Endothelial cell of umbilical vein (primary cell): ENCODE measurements around the gene KRABD2.

Source experiments
- EZH2 ChIP-seq: IDR thresholded peaks from 2 replicates; pipeline ENCODE4 v1.6.1; 2012; ENCODE audit warnings: borderline replicate concordance, low read depth, mild to moderate bottlenecking, moderate library complexity, low read length, inconsistent platforms; ENCODE audit not compliant: severe bottlenecking
- FOS ChIP-seq: IDR thresholded peaks from 2 replicates; pipeline ENCODE4 v1.6.1; 2011; ENCODE audit warnings: mild to moderate bottlenecking, low read length, moderate library complexity, borderline replicate concordance; ENCODE audit not compliant: insufficient read depth
- GATA2 ChIP-seq: IDR thresholded peaks from 2 replicates; pipeline ENCODE4 v1.7.0; 2011; ENCODE audit warnings: low read depth, mild to moderate bottlenecking, moderate library complexity, mixed read lengths, low read length; ENCODE audit not compliant: insufficient read length, insufficient read depth
- JUN ChIP-seq: IDR thresholded peaks from 2 replicates; pipeline ENCODE4 v1.6.1; 2011; ENCODE audit warnings: borderline replicate concordance, low read depth; ENCODE audit not compliant: insufficient read length, insufficient read depth
- MYC ChIP-seq: IDR thresholded peaks from one replicate; pipeline ENCODE4 v1.6.1; 2011; ENCODE audit warnings: mild to moderate bottlenecking, low read depth, low read length
- POLR2A ChIP-seq: IDR thresholded peaks from 2 replicates; pipeline ENCODE4 v1.6.1; 2012; ENCODE audit warnings: low read depth, mild to moderate bottlenecking, control low read depth, low read length
- POLR2AphosphoS5 ChIP-seq: IDR thresholded peaks from 2 replicates; pipeline ENCODE4 v1.6.1; 2012; ENCODE audit warnings: low read depth, mild to moderate bottlenecking, control low read depth, low read length, moderate library complexity; ENCODE audit not compliant: insufficient read depth
- TF ChIP-seq, protein P1 (sequence below), 2 donors: IDR thresholded peaks; 1 replicate in 1 of 2; 2 replicates in 1 of 2; pipeline ENCODE4 v1.5.1; 2011; ENCODE audit warnings: low read length in 2 of 2, mild to moderate bottlenecking in 2 of 2, moderate library complexity in 2 of 2, control low read depth in 1 of 2, inconsistent platforms in 1 of 2, low read depth in 1 of 2; ENCODE audit not compliant: insufficient read depth in 1 of 2; ENCODE audit errors: extremely low read depth in 1 of 2
- TF ChIP-seq, protein P2 (sequence below): IDR thresholded peaks from 2 replicates; pipeline ENCODE4 v1.6.1; 2011; ENCODE audit not compliant: insufficient read depth, insufficient read length

GRCh38 chr17:8412089-8412488 is 35.6 kb upstream of the KRABD2 start:
- TF ChIP-seq POLR2A (no peak), JUN (no peak), EZH2 (no peak), POLR2AphosphoS5 (no peak), GATA2 (no peak), MYC (no peak), FOS (no peak)
- TF ChIP-seq, protein P1, sequence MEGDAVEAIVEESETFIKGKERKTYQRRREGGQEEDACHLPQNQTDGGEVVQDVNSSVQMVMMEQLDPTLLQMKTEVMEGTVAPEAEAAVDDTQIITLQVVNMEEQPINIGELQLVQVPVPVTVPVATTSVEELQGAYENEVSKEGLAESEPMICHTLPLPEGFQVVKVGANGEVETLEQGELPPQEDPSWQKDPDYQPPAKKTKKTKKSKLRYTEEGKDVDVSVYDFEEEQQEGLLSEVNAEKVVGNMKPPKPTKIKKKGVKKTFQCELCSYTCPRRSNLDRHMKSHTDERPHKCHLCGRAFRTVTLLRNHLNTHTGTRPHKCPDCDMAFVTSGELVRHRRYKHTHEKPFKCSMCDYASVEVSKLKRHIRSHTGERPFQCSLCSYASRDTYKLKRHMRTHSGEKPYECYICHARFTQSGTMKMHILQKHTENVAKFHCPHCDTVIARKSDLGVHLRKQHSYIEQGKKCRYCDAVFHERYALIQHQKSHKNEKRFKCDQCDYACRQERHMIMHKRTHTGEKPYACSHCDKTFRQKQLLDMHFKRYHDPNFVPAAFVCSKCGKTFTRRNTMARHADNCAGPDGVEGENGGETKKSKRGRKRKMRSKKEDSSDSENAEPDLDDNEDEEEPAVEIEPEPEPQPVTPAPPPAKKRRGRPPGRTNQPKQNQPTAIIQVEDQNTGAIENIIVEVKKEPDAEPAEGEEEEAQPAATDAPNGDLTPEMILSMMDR (IDR thresholded peaks at IDR 0.05; ENCODE audit: extremely low read depth in 1 of 2, insufficient read depth in 1 of 2, low read depth in 1 of 2, low read length in 2 of 2) = no peak
- TF ChIP-seq, protein P2, sequence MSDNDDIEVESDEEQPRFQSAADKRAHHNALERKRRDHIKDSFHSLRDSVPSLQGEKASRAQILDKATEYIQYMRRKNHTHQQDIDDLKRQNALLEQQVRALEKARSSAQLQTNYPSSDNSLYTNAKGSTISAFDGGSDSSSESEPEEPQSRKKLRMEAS = no peak
